Measurements from ENCODE around the gene SYCP2L. TPM values are rescaled to one million over a fixed set of nuclear protein-coding genes. Genes with fewer than 3 reads are reported as not detected.
A peak's percentile ranks its signal among the peaks of the same experiment; 100 is the strongest.

SYCP2L gene
- total RNA-seq, 1 experiment from 2014 or later = 4.9 TPM

GRCh38 chr6:11007715-11008608 is 121.1 kb downstream of the SYCP2L start:
- Histone ChIP-seq H2AFZ (ENCODE audit: low read depth, low read length, poor library complexity, severe bottlenecking) (peak overlapping the region; percentile 75), H3K79me2 (ENCODE audit: insufficient read depth, low read length) (no peaks in the 10 kb centered on the region), H3K27ac (ENCODE audit: low read depth, low read length) (no peak overlapping the region), H3K4me3 (replicated peaks in 1 of 2; ENCODE audit: low read depth in 1 of 2, low read length in 2 of 2) (no peak overlapping the region; a peak in 1 of 4 replicates), H3K9ac (ENCODE audit: low read length) (no peak overlapping the region), H3K4me1 (ENCODE audit: control insufficient read depth in 1 of 2, insufficient read depth in 2 of 2, low read length in 2 of 2) (peaks cover 21 to 44% of the 10 kb centered on the region in 2 experiments), H3K27me3 (ENCODE audit: insufficient read depth, low read length) (no peaks in the 10 kb centered on the region), H4K20me1 (ENCODE audit: insufficient read depth) (no peaks in the 10 kb centered on the region), H3K9me3 (ENCODE audit: control insufficient read depth in 1 of 2, insufficient read depth in 1 of 2, low read depth in 1 of 2, low read length in 2 of 2) (no peaks in the 10 kb centered on the region), H3K36me3 (ENCODE audit: control insufficient read depth in 1 of 2, insufficient read depth in 2 of 2, low read length in 2 of 2) (no peaks in the 10 kb centered on the region), H3K4me2 (ENCODE audit: low read length) (peak overlapping the region; percentile 88), H3K9me2 (ENCODE audit: insufficient read depth) (no peaks in the 10 kb centered on the region)
- ChIA-PET POLR2A (interaction anchor here (1.0 kb wide), 1 partner anchor 53 kb away, joined by 3 read pairs; no protein-coding TSS in a partner anchor), CTCF (interaction anchor here (1.6 kb wide), 1 partner anchor 53 kb away, joined by 5 read pairs; no protein-coding TSS in a partner anchor), RAD21 (ENCODE audit: low non-redundant PET in 1 of 2, low total read pairs in 2 of 2, uncharacterized antibody in 2 of 2, unreplicated experiment in 2 of 2) (no interaction called here)
- ATAC-seq (peak; percentile 35; the same call in 1 of the 2 replicates), DNase-seq (ENCODE audit: low read depth, low spot score) (peak; percentile 26)
- TF ChIP-seq REST (IDR thresholded peaks at IDR 0.05; ENCODE audit: low read depth) (no peak), YY1 (IDR thresholded peaks at IDR 0.05; ENCODE audit: extremely low read depth, insufficient replicate concordance, low read depth, low read length) (no peak), ZBTB33 (IDR thresholded peaks at IDR 0.05; ENCODE audit: extremely low read depth, insufficient replicate concordance, low read length) (no peak), POLR2A (IDR thresholded peaks at IDR 0.05; ENCODE audit: borderline replicate concordance, extremely low read depth, insufficient read depth, insufficient read length) (no peak), CBX3 (IDR thresholded peaks at IDR 0.05; ENCODE audit: low read depth) (0 out of 2 replicates have a peak, but pooled peaks have one; percentile 7), FOSL1 (IDR thresholded peaks at IDR 0.05; ENCODE audit: low read depth) (peak; percentile 59), SP1 (IDR thresholded peaks at IDR 0.05; ENCODE audit: low read depth) (peak; percentile 27; the same call in 1 of the 2 replicates), ZNF274 (IDR thresholded peaks at IDR 0.05; ENCODE audit: low read depth, low read length) (no peak), EGR1 (IDR thresholded peaks at IDR 0.05; ENCODE audit: low read depth) (no peak), ELF1 (IDR thresholded peaks at IDR 0.05; ENCODE audit: borderline replicate concordance, low read depth) (no peak), EZH2phosphoT487 (IDR thresholded peaks at IDR 0.05; ENCODE audit: borderline replicate concordance) (no peak), TCF7L2 (IDR thresholded peaks at IDR 0.05; ENCODE audit: borderline replicate concordance, extremely low read depth, insufficient read depth, insufficient read length) (no peak), JUND (IDR thresholded peaks at IDR 0.05) (peak; percentile 33; the same call in 1 of the 2 replicates)
- intact Hi-C loops (cut with micrococcal nuclease) = no loop called here
- no TSS peak for BruUV-seq (replicated peaks)
